CD4-positive, alpha-beta T cell treated with Interleukin-4 for 1 hour (primary cell): ENCODE data around the gene TOP3B.
"Not testable (repeated sequence)": the region's sequence is repeated elsewhere in the genome, so short reads cannot be mapped to it uniquely, and the experiment has no call there.

Source experiments
- DNase-seq, 2 donors: peaks; one replicate each; pipeline ENCODE4 v3.0.0-alpha.2; 2020 to 2022

Gene TOP3B

GRCh38 chr22:21921729-21922128 lies 60.9 kb downstream of the TOP3B start:
- DNase-seq = no peak

GRCh38 chr22:21921184-21921721 lies 61.3 kb downstream of the TOP3B start:
- no peak for DNase-seq

GRCh38 chr22:21920341-21921183 lies 62.0 kb downstream of the TOP3B start:
- DNase-seq = no peak

- no peak for DNase-seq
Observed at GRCh38 chr22:21919526-21920307, 62.9 kb downstream of the TOP3B start.

- DNase-seq = no peak
Observed at GRCh38 chr22:21918466-21919185, 64.0 kb downstream of the TOP3B start.

GRCh38 chr22:21917959-21918261 lies 64.7 kb downstream of the TOP3B start:
- DNase-seq = no peak

- DNase-seq = no peak
Observed at GRCh38 chr22:21917181-21917958, 65.2 kb downstream of the TOP3B start.

- no peak for DNase-seq
Observed at GRCh38 chr22:21916309-21916918, 66.2 kb downstream of the TOP3B start.

GRCh38 chr22:21915624-21916308 lies 66.8 kb downstream of the TOP3B start:
- DNase-seq = no peak

- not testable (repeated sequence) for DNase-seq
Observed at GRCh38 chr22:21914033-21914642, 68.4 kb downstream of the TOP3B start.

GRCh38 chr22:21910367-21910766 lies 72.2 kb downstream of the TOP3B start:
- not testable (repeated sequence) for DNase-seq

GRCh38 chr22:21909871-21910270 lies 72.7 kb downstream of the TOP3B start:
- no peak for DNase-seq

GRCh38 chr22:21907638-21908522 lies 74.7 kb downstream of the TOP3B start:
- no peak for DNase-seq
